GM06990 (cell line): Measurements from ENCODE around the gene PRSS8.
"Not testable (repeated sequence)": the region's sequence is repeated elsewhere in the genome, so short reads cannot be mapped to it uniquely, and the experiment has no call there.

Experiments used
- DNase-seq: peaks from one replicate; pipeline ENCODE4 v3.0.0-alpha.2; 2011; ENCODE audit not compliant: insufficient read length; ENCODE audit errors: extremely low read depth
- H3K27me3 ChIP-seq: replicated peaks from 2 replicates; pipeline ENCODE4 v1.6.0; 2011; ENCODE audit warnings: low read length; ENCODE audit not compliant: control insufficient read depth, insufficient read depth
- H3K36me3 ChIP-seq: 2 replicates; pipeline ENCODE4 v1.5.1; 2011; ENCODE audit warnings: low read length; ENCODE audit not compliant: control insufficient read depth, insufficient read depth
- H3K4me3 ChIP-seq: replicated peaks from 2 replicates; pipeline ENCODE4 v1.5.1; 2011; ENCODE audit warnings: low read depth, mild to moderate bottlenecking, control low read depth, low read length
- CTCF ChIP-seq: IDR thresholded peaks from 2 replicates; pipeline ENCODE4 v1.5.1; 2011; ENCODE audit warnings: low read length, control low read depth, mild to moderate bottlenecking, inconsistent platforms; ENCODE audit not compliant: insufficient read depth, poor library complexity, severe bottlenecking

PRSS8 gene

DNA sequence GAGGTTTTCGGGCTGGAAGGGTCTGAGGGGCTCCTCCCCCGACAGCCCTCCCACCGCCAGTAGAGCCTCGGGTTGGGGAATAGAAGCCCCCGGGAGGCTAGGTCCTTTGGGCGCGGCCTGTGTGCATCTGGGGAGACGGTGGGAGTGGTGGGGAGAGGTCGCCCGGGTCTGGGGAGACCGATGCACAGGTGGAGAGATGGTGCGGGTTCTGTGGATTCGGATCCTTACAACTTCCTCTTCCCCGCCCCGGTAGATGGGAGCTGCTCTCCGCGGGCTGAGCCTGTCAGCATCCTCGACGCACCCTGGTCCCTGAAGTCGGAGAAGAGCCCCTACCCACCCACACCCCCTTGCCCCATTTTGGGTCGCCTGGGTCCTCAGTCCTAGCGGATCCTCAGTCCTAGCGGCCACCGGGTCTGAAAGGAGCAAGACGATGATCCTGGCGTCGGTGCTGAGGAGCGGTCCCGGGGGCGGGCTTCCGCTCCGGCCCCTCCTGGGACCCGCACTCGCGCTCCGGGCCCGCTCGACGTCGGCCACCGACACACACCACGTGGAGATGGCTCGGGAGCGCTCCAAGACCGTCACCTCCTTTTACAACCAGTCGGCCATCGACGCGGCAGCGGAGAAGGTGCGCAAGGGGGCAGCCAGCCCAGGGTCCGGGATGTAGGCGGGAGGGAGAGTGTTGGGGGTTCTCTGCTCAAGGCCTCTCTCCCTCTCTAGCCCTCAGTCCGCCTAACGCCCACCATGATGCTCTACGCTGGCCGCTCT, 26.6 kb downstream of the PRSS8 start:
- Histone ChIP-seq H3K27me3 (no peaks in the 10 kb centered on the region), H3K4me3 (peak overlapping the region; percentile 76), H3K36me3 (peaks cover 24% of the 10 kb centered on the region)
- no peak for TF ChIP-seq CTCF
- DNase-seq, result no peak

GRCh38 chr16:31108035-31108793, 27.3 kb downstream of the PRSS8 start, which contains the start of gene BCKDK:
BCKDK (plus strand) TSS chr16:31108386; CDS start chr16:31109224, 838 bp downstream.
- Histone ChIP-seq H3K27me3 (no peaks in the 10 kb centered on the region), H3K36me3 (peaks cover 21% of the 10 kb centered on the region), H3K4me3 (peak within 1 kb of the TSS; percentile 76)
- no peak for TF ChIP-seq CTCF
- DNase-seq, result peak; percentile 88

- peaks cover 18% of the 10 kb centered on the region for H3K36me3 ChIP-seq
- peak overlapping the region; percentile 76 for H3K4me3 ChIP-seq
- no peak for TF ChIP-seq CTCF
- DNase-seq, result no peak
- H3K27me3 ChIP-seq, result no peaks in the 10 kb centered on the region
These were observed 28.1 kb downstream of the PRSS8 start for GRCh38 chr16:31107465-31107867.

- no peak for DNase-seq
- Histone ChIP-seq H3K36me3 (peaks cover 14% of the 10 kb centered on the region), H3K27me3 (no peaks in the 10 kb centered on the region), H3K4me3 (no peak overlapping the region)
- no peak for TF ChIP-seq CTCF
These were observed 28.7 kb downstream of the PRSS8 start for GRCh38 chr16:31106509-31107464.

- no peak overlapping the region for H3K4me3 ChIP-seq
- TF ChIP-seq CTCF, result peak; percentile 83
- peaks cover 8% of the 10 kb centered on the region for H3K36me3 ChIP-seq
- no peaks in the 10 kb centered on the region for H3K27me3 ChIP-seq
- DNase-seq, result peak; percentile 85
These were observed 29.8 kb downstream of the PRSS8 start for GRCh38 chr16:31105677-31106213.

DNA sequence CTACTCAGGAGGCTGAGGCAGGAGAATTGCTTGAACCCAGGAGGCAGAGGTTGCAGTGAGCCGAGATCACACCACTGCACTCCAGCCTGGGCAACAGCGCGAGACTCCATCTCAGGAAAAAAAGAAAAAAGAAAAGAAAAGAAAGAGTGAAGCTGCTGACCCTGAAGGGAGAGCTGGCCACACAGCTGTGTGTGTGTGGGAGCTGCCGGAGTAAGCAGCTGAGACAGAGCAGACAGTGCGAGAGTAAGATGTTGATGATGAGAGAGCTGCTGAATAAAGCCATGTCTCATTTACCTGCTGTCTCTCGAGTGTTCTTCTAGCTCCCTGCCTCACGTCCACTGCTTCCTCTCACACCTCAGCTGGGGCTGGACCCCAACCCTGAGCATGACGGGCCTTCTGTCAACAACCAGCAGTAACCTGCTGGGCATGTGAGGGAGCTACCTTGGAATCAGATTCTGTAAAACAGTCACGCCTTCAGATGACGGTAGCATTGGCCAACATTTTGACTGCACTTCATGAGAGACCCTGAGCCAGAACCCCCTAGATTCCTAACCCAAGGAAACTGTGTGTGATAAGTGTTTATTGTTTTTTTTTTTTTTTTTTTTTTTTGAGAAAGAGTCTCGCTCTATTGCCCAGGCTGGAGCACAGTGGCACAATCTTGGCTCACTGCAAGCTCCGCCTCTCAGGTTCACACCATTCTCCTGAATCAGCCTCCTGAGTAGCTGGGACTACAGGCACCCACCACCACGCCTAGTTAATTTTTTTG, 34.5 kb downstream of the PRSS8 start:
- H3K4me3 ChIP-seq, H3K36me3 ChIP-seq, H3K27me3 ChIP-seq, DNase-seq: not testable (repeated sequence)
